GM10248 (cell line): ENCODE results near the gene PLD5.

Experiments used
- CTCF ChIA-PET: fragments of 300-600 bp; sonication (Branson Sonifier 250); formaldehyde crosslinking; extraction: SDS; loops from one replicate; lab custom pipeline; 2021; ENCODE audit warnings: antibody characterized with exemption; lab: Yijun Ruan, JAX
- POLR2A ChIA-PET: fragments of 350-650 bp; sonication (Branson Sonifier 250); formaldehyde crosslinking; extraction: SDS; loops from one replicate; lab custom pipeline; 2020; ENCODE audit warnings: antibody characterized with exemption; lab: Yijun Ruan, JAX
- DNase-seq: peaks from one replicate; pipeline ENCODE4 v3.0.0; 2012; ENCODE audit errors: extremely low spot score
- TF ChIP-seq, protein P1 (sequence below): IDR thresholded peaks from 2 replicates; pipeline ENCODE4 v1.5.1; 2012; ENCODE audit warnings: mild to moderate bottlenecking, low read depth; ENCODE audit errors: extremely low read depth, missing control alignments, control extremely low read depth

Gene PLD5

GRCh38 chr1:242147096-242147976 lies 377.2 kb downstream of the PLD5 start:
- DNase-seq, result no peak
- TF ChIP-seq, protein P1, sequence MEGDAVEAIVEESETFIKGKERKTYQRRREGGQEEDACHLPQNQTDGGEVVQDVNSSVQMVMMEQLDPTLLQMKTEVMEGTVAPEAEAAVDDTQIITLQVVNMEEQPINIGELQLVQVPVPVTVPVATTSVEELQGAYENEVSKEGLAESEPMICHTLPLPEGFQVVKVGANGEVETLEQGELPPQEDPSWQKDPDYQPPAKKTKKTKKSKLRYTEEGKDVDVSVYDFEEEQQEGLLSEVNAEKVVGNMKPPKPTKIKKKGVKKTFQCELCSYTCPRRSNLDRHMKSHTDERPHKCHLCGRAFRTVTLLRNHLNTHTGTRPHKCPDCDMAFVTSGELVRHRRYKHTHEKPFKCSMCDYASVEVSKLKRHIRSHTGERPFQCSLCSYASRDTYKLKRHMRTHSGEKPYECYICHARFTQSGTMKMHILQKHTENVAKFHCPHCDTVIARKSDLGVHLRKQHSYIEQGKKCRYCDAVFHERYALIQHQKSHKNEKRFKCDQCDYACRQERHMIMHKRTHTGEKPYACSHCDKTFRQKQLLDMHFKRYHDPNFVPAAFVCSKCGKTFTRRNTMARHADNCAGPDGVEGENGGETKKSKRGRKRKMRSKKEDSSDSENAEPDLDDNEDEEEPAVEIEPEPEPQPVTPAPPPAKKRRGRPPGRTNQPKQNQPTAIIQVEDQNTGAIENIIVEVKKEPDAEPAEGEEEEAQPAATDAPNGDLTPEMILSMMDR, result no peak
- ChIA-PET POLR2A (no interaction called here), CTCF (no interaction called here)

DNA sequence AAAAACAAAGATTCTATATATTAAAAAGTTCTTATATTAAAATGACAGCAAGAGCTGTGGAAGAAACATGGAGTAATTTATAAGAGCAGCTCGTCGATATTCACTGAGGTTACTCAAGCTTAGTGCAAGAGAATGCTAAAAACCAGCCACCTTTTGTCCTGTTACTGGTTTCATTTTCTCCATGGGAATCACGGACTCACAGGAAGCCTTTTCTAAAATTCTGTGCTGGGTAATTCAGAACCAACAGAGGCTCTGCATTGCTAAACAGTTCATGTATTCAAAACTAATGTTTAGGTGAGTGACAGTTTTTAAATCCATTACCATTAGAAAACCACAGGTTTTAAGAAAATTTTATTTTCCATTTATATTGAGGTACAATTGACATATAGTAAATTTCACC lies 377.8 kb downstream of the PLD5 start:
- POLR2A ChIA-PET, result no interaction called here
- TF ChIP-seq, protein P1, result no peak
- CTCF ChIA-PET, result no interaction called here
- DNase-seq, result no peak

DNA sequence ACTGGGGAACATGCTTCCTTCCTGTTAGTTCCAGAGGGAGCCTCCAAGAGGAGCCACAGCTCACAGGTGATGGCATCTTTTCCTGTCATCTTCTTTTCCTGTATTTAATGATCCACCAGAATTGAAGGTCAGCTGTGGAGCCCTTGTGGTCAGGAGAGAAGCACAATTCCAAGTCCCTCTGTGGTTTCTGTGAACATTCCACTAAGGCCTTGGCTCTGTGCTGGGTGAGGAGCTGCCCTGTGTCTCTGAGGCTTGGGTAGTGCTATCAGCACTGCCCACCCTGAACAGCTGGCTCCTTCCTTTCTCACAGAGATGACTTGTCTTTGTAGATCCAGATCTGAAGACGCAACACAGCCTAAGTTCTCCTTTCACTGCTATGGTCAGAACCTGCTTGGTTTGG lies 383.7 kb downstream of the PLD5 start:
- ChIA-PET CTCF (interaction anchor here (1.1 to 1.5 kb wide), 2 partner anchors 10 to 16 kb away, joined by 3 to 4 read pairs; no protein-coding TSS in a partner anchor), POLR2A (no interaction called here)
- TF ChIP-seq, protein P1, result no peak
- DNase-seq, result no peak

DNA sequence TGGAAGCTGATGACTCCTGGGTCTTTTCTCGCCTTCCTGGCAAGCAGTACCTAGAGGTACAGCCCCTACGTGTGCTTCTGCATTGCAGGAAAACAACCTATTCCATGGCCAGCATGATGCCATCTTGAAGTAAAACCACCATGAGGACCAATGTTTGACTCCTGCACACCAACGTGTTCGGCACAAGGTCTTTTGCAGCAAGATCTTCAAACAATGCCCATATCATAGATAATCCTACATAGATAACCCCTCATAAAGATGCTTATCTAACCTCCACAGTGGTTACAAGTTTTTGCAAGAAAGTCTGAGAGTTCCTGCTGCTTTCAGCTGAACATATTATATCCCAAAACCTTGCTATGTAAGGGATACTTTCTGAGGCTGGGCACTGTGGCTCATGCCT lies 384.5 kb downstream of the PLD5 start:
- DNase-seq, result no peak
- ChIA-PET CTCF (interaction anchor here (1.1 to 1.5 kb wide), 2 partner anchors 11 to 17 kb away, joined by 3 to 4 read pairs; no protein-coding TSS in a partner anchor), POLR2A (no interaction called here)
- TF ChIP-seq, protein P1, result no peak

DNA sequence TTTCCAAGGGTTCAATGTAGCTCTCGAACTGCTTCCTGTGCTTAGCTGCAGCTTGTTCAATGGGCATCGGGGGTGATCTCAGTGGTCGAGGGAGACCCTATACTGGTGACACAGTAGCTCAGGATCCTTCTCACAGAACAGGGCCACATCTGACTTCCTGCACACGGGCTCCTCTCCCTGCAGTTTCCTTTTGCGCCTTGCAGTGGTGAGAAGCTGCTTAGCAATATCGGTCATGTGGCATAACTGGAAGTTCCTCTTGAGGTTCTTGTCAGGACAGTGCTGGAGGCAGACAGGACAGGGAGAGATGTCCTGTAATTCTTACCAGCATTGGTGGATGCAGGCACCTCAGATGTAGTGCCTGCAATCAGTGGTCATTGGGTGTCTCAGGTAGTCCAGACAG lies 385.1 kb downstream of the PLD5 start:
- CTCF ChIA-PET, result interaction anchor here (1.5 kb wide), 1 partner anchor 18 kb away, joined by 4 read pairs; no protein-coding TSS in a partner anchor
- TF ChIP-seq, protein P1, result no peak
- POLR2A ChIA-PET, result no interaction called here
- no peak for DNase-seq

- TF ChIP-seq, protein P1, result no peak
- DNase-seq, result no peak
- CTCF ChIA-PET, result interaction anchor here (1.6 kb wide), 1 partner anchor 10 kb away, joined by 4 read pairs; no protein-coding TSS in a partner anchor
- POLR2A ChIA-PET, result no interaction called here
Measured at GRCh38 chr1:242133796-242134195, 390.7 kb downstream of the PLD5 start.
